Activated gamma-delta T cell (primary cell): ENCODE data around the gene OR52I2.

Source experiments
- DNase-seq: peaks from one replicate; lab custom pipeline; 2025; lab: John Stamatoyannopoulos, UW
- total RNA-seq, 2 donors: gene quantifications; one replicate each; lab custom pipeline; 2026; lab: John Stamatoyannopoulos, UW

OR52I2 gene
- total RNA-seq, result 0 reads per million in 2 donors

DNA sequence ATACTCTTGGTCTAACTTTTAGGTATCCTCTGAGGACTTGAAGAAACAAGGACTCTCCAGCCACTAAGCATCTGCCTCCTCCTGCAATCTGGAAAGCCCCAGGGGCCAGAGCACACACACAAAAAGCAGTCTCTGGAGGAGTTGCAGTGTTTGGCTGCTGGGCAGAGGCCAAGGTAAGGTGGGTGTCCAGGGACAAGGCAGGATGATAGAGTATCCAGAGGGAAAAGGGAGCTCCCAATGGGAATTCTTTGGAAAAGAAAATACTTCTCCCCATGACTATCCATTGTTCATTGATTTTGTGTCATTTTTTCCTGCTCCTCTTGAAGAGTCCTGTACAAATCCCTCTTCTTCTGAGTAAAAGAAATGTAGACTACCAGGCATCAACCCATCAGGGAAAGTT is at the start of gene OR52I2:
Gene OR52I2, plus strand, starts transcription at position 301 of the 400 bp plus-strand sequence.
- no peak for DNase-seq

DNA sequence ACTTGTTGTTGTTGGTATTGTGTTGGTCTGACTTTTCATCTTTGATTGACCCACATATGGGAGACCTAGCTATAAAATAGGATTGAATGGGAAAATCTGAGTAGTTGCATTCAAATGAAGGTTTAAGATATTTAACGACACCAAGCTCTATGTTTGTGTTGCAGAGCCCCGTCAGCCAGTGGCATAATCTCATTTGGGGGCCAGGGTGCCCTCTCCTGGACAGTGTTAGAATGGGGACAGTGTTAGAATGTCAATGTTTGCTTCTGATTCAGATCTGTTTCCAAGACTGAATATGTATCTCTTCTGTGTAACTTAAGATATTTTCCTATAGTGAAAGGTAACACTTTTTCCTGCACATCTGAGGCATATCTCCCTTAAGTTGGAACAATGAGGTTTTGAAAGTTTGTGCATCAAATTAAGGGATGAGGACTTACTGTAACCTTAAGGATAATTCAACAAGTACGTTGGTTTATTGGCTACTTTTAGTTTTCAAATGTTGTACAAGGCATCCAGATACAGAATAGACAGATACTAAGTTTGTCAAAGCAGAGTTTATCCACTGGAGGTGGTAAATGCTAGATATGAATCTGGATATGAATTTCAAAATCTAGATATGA is 41.8 kb upstream of the OR52I2 start:
- no peak for DNase-seq

DNA sequence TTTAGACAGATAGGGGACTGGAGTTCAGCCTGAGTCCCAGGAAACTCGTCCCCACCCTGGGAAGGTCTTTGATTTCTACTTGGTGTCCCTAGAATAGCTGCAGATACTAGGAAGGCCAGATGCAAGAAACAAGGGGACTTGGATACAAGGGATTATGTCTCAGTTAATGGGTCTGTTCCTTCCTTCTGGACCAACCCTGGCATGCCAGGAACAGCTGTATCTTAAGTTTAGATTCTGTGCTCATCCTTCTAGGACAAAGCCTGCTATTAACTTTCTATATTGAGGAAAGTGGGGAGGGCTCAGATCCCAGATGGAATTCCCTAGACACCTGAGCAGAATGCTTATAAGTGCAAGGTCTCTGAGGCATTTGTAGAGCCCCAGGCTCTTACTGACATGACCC is 40.5 kb upstream of the OR52I2 start:
- no peak for DNase-seq

DNA sequence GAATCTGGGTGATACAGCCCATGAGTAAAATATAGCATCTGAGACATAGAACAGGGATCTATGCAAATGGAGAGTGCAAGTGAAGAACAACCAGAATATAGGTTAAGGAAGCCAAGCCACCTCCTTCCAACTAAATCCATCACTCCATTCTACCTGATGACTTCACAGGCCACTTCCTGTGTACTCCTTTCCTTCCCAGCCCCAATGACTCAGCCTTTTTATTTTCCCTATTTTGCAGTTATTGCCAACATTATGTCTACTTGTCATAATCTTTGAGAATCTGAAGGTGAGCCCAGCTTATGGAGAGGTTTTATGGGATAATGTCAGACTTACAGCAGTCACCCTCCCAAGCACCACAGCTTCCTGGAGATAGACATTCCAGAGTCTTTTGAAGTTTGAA is 38.0 kb upstream of the OR52I2 start:
- DNase-seq, result no peak

DNA sequence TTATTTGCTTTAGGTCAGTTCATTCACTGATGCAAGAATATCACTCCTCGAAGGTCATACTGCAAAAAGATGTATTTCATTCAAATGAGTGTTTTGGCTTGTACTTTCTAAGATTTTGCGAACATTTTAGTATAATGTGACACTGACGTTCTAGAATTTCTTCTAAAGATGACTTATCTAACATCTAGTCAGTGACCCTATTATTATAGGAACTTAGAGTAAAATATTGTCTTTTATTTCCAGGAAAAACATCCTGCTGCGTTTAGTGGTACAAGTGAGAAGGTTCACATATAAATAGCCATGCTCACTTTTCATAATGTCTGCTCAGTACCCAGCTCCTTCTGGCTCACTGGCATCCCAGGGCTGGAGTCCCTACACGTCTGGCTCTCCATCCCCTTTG is 36.7 kb upstream of the OR52I2 start, which contains the start of gene OR52M1:
Gene OR52M1, plus strand, starts transcription at position 301 of the 400 bp plus-strand sequence. Its CDS starts 0 bp downstream, at position 301.
- no peak for DNase-seq

DNA sequence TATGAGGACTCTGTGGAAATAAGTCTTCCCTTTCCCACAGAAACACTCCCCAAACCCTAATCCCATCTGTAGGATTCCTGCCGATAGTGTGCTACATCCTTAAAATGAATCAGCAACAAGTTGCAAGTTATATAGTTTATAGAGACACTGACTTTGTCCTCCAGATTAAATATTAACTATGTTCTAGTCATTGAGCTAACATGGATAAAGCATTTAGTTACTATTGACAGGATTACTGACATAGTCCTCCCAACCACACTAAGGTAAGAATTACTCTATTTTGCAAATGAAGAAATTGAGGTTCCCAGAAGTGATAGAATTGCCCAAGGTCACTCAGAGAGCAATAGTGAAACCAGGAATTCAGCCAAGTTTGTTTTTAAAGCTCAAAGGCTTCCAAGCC is 34.7 kb upstream of the OR52I2 start:
- DNase-seq, result no peak

DNA sequence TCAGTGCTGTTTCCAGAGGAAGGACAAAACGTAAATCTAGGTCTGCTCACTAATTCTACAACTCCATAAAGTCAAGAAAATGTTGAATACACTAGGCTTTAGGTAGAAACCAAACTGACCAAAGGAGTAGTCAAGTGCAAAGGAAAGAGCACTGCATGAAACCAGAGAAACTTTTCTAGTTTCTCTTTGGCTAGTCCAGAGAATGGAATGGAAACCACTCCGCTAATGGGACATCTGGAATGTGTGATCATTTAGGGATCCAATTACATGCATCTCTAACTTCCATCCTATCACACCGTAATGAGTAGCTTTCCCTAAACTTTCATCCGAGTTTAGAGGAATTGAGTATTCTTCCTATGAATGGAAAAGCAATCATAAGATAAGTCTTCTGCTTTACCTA is 34.1 kb upstream of the OR52I2 start:
- DNase-seq, result no peak

DNA sequence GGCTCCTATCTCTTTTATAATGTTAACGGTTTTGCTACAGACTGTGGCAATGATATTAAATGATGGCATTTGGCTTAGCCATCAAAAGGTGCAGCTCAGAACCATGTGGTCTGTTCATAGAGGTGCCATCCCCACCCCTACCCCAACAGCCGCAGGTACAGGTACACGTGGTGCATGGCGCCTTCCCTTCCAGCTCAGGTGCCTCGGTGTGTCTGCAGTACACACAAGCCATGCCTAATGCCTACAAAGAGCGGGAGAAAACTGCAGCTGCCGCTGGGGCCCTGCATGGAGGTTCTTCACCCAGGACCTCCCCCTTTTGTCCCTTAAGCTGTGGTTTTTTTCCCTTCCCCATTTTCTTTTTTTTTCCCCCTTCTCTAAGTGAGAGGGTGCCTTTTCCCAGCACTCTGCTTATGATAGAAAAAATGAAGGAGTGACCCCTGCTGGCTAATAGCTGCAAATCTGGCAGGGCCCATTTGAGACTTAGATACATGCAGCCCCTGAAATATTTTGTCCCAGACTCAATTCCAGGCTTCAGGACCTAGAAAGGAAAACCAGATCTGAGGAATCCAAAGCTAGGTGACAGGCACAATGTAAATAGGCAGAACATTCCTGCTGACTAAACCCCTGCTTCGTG is 30.1 kb upstream of the OR52I2 start:
- no peak for DNase-seq

DNA sequence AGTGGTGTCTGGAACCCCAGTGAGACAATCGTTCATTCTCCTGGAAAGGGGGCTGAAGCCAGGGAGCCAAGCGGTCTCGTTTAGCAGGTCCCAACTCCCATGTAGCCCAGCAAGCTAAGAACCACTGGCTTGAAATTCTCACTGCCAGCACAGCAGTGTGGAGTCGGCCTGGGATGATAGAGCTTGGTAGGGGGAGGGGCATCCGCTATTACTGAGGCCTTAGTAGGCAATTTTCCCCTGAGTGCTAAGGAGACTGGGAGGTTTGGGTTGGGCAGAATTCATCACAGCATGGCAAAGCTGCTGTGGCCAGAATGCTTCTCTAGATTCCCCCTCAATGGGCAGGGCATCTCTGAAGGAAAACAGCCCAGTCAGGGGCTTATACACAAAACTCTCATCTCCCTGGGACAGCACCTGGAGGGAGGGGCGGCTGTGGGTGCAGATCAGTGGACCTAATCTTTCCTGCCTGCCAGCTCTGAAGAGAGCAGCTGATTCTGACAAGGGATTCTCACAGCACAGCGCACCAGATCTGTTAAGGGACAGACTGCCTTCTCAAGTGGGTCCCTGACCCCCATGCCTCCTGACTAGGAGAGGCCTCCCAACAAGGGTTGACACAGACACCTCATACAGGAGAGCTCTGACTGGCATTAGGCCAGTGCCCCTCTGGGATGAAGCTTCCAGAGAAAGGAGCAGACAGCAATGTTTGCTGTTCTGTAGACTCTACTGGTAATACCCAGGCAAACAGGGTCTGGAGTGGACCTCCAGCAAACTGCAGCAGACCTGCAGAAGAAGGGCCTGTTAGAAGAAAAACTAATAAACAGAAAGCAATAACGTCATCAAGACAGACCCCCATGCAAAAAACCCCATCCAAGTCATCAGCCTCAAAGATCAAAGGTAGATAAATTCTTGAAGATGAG is 21.8 kb upstream of the OR52I2 start:
- DNase-seq, result no peak

DNA sequence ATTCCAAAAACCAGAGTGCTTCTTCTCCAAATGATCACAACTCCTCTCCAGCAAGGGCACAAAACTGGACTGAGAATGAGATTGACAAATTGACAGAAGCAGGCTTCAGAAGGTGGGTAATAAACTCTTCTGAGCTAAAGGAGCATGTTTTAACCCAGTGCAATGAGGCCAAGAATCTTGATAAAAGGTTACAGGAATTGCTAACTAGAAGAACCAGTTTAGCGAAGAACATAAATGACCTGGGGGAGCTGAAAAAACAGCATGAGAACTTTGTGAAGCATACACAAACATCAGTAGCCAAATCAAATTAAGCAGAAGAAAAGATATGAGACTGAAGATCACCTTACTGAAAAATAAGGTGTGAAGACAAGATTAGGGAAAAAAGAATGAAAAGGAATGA is 21.1 kb upstream of the OR52I2 start:
- no peak for DNase-seq

DNA sequence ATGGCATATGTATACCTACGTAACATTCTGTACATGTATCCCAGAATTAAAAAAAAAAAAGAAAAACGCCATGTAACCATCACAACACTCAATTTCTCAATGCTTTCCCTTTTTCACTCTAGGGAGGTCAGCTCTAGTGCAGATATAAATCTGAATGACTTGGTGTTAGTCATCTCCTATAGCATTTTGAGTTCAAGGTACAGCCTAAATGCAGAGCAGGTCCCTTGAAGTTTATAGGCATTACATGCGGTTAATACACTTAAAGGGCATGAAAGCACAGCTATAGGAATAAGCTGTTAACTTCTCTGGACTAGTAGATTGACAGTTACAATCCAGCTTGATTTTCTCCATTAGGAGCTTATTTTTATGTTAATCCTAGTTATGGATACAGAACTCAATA is 16.2 kb upstream of the OR52I2 start:
- no peak for DNase-seq

DNA sequence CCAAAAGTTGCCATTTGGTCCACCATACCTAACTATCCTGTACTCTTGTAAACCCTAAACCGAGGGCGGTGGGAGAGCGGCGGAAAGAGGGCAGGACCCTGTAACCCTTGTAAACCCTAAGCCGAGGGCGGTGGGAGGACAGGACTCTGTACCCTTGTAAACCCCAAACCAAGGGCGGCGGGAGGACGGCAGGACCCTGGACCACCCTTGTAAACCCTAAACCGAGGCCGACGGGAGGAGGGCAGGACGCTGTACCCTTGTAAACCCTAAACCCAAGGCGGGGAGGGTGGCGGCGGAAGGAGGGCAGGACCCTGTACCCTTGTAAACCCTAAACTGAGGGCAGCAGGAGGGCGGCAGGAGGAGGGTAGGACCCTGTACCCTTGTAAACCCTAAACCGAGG is 12.5 kb upstream of the OR52I2 start:
- DNase-seq, result no peak

DNA sequence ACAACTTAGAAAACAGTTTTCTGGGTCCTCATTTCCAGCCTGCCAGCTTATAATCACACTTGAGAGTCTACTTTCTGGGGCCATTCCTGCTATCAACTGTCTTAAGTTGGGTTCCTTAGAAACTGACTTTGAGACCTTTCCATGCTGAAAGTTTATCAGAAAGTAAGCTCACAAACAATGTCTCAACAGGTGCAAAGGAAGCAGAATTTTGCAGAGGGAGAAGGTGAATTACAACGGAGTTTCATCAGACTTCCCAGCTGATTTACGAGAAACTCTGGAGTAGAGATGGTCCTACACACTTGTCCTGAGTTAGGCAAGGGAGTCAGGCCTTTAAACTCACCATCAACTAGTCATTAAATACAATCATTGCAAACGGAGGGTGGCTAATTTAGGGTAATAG is 4.7 kb upstream of the OR52I2 start:
- DNase-seq, result no peak

DNA sequence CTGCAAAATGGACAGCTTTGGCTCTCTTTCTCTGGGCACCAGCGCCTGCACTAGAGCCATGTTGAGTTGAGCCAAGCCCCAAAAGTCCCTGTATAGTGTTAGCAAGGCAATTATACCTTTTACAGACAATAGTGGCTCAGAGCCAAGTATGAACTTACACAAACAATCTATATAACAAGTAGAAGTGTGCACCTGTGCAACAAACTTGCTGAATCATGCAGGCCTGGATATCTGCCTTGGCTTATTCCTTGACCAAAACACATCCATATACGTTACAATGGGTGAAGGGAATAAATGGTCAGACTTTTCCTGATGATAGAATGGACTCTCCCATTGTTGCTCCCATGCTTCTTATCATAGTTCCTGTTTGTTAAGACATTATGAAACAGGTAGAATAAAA is 3.8 kb upstream of the OR52I2 start:
- DNase-seq, result no peak

DNA sequence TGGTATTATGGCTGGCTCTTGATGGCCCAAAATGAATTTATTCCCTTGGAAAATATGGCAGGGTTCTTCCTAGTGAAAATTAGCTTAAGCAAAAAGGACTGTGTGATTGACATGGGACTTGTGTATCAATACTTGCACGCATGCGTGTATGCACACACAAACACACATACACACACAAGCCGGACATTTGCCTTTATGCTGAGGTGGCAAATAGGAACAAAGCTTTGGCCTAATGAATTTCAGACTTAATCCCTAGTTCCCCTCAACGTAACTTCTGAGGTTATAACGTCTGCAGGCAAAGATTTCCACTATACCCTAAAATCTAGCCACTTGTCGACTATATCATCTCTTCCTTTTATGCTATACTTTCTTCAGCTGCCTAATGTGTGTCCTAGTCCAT is 2.9 kb upstream of the OR52I2 start:
- no peak for DNase-seq

DNA sequence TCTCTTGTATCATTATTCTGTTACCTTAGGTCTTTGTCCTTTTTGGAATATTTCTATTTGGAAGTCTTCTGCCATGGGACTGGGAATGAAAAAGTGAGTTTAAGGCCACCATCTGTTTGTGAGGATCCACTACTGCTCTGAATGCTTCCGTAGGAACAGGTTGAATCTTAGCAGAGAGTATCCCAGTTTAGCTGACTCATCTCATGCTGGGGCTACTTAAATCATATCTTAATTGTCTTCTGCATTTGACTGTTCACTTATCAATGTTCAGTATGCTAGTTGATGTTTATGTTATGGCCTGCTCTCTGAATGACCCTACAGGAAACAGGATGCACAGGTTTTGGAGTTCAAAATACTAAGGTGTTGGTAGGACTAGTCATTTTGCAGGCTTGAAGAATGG is 1.4 kb upstream of the OR52I2 start:
- DNase-seq, result no peak

DNA sequence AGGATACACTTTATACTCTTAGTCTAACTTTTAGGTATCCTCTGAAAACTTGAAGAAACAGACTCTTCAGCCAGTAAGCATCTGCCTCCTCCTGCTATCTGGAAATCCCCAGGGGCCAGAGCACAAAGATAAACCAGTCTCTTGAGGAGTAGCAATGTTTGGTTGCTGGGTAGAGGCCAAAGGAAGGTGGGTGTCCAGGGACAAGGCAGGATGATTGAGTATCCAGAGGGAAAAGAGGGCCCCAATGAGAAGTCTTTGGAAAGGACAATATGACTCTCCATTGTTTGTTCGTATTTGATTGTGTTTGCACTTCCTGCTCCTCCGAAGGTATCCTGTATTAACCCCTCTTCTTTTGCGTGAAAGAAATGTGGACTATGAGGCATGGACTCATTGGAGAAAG is 7.5 kb downstream of the OR52I2 start:
- no peak for DNase-seq

DNA sequence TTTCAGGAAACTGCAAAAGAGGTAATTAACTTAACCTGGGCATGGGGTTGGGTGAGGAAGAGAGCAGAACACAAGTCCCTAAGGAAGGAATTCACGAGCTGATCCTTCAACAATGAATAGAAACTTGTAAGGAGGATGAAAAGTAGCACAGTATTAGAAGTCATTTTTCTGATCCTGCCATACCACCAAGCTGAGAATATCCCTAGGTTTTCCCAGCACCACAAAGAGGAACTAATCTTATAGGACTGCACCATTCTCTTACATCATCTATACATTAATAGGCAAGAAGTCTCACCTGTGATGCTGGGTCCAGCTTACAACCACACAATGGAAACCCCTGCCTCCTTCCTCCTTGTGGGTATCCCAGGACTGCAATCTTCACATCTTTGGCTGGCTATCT is 12.2 kb downstream of the OR52I2 start, which contains the start of gene OR52I1:
Gene OR52I1, plus strand, starts transcription at position 301 of the 400 bp plus-strand sequence. Its CDS starts 0 bp downstream, at position 301.
- DNase-seq, result no peak

DNA sequence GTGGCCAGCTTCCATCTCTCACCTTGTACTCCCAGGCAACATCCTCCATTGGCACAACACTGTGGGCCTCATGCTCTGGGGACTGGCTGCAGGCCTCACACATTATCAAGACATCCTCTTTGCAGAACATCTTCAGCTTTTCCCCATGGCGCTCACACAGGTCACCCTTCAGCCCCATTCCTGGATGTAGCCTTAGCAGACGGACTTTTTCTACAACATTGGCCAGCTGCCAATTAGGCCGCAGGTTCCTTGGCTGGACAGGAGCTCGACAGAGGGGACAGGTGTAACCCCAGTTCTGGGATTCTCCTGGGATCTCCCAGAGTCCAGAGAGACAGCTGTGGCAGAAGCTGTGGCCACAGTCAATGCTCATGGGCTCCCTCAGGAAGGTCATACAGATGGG is 23.5 kb downstream of the OR52I2 start:
- DNase-seq, result no peak

DNA sequence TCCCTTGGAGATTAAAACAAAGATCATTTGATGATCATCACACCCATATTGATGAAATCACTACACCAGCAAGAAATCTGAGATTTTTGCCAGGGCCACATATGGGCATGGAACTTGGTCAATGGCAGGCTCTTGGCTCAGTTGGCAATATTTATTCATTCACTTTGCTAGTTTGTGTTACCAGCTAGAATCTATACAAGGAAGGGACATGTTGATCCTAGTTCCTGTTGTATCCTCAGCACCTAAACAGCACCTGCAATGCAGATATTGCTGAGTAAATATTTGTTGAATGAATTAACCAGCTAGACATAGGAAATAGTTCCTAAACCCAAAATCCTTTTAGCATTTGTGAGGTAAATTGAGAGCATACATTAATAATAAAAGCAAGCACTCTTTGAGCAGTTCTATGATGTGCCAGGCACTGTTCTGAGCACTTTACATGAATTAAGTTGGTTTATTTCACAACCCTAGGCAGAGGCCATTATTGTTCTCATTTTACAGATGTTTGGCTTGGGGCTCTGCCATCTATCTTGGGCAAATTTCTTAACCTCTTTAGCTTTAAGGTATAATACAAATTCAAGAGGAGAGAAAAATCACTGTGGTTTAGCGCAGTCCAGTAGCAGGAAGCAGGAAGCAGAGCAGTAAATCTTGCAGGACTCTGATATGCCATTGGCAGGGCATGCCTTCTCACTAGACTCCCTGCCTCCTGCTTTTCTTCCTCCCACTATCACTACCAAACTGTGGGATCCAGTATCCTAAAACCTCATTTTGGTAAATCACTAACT is 24.9 kb downstream of the OR52I2 start:
- no peak for DNase-seq

DNA sequence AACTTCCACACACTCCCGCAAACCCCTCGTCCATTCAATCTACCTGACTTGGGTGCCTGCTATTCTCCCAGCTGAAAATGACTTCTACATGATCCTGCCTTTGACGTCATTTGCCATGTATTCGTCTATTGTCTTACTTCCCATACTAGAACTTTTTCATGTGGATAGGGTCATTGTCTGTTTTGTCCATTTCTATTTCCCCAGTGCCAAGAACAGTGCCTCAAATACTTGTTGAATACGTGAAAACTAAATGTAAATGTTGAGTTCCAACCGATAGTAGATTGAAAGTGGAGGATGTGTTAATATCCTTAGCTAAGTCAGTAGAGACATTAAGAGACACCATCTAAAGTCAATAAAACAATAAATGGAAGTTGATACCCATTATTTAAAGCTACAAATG is 25.6 kb downstream of the OR52I2 start:
- no peak for DNase-seq
